Activated CD4-positive, alpha-beta T cell treated with anti-CD3 and anti-CD28 coated beads for 1 hour (primary cell): ENCODE data around the gene MDH1.
"Not testable (repeated sequence)": the region's sequence is repeated elsewhere in the genome, so short reads cannot be mapped to it uniquely, and the experiment has no call there.

Experiments
- DNase-seq: peaks from one replicate; pipeline ENCODE4 v3.0.0-alpha.2; 2020

The MDH1 gene

DNA sequence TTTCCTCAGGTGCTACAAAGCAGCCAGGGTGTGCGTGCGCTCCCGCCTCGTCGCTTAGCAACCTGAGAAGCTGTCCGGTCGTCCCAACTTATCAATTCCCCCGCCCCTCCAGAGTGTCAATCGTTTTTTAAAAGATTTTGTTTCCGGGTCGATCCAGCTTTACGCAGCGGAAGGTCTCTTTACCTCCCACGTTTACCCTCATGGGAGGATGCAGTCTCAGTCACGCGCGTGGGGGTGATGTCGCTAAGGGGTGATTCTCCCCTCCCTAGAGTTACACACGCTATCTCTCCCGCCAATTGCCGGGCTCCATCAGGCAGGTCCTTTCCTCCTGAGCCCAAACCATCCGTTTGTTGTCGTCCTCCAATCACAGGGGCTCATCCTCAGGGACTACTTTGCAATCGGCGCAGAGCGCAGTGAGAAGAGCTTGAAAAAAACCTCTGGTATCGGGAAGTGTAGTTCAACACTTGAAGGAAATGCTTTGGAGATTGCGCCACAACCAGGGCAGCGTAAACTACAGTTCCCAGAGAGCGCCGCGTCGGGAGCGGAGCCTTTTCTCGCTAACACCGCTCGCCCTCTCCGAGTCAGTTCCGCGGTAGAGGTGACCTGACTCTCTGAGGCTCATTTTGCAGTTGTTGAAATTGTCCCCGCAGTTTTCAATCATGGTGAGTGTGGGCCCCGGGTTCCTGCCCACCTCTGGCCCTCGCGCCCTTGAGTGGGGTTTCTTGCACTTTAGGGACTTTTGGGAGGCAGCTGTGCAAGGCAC, at the start of gene MDH1, which contains the start of gene WDPCP:
MDH1 (plus strand) TSS at position 579 of the 763 bp plus-strand sequence; CDS start at position 660, 81 bp downstream.
WDPCP (minus strand) TSS at position 93 of the 763 bp plus-strand sequence. CDS start 206 bp downstream, outside the sequence.
- DNase-seq, result peak; percentile 90

DNA sequence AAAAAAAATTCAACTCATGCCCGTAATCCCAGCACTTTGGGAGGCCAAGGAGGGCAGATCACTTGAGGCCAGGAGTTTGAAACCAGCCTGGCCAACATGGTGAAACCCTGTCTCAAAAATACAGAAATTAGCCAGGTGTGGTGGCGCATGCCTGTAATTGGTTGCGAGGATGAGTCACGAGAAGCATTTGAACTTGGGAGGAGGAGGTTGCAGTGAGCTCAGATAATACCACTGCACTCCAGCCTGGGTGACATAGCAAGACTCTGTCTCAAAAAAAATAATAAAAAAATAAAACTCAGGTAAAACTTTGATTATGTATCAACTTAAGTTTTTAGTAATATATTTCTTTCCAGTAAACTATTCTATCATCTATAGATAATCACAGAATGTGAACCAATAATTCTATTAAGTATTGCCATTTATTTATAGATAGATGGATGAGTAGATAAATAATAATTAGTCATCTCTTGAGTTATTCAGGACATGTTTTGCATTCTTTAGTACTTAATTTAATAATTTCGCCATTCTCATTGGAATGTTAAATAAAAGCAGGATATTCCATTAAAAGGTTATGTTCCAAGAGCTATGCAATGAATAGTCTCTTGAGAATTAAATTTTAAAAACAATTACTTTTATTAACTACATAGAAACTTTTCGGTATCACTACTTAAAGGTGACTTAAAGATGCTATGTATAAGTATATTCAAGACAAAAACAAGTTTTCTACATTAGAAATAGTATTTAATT, 49.2 kb upstream of the MDH1 start:
- DNase-seq, result no peak

DNA sequence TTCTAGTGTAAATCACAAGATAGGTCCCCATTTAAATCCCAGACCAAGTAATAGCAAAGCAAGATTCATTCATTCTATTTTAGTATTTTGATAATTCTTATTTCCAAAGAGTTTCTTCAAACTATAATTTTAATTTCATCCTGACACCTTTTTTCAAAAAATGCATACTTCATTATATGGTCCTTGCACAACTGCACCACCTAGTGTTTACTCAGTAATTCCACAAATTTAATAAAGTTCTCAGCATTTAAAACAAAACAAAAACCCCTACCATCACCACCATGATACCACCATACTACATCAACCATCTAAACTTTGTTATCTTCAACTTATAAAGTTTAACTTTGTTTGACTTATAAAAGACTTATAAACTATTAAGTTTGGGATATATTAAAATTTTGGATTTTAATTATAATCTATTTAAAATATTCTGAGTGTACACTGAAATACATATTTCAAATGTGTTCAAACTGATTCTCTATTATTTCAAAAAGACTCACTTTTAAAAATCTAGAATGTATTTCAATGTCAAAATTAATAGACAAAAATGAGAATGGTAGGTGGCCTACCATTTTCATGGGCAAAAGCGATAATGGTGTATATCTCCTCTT, 44.6 kb upstream of the MDH1 start:
- DNase-seq, result no peak

DNA sequence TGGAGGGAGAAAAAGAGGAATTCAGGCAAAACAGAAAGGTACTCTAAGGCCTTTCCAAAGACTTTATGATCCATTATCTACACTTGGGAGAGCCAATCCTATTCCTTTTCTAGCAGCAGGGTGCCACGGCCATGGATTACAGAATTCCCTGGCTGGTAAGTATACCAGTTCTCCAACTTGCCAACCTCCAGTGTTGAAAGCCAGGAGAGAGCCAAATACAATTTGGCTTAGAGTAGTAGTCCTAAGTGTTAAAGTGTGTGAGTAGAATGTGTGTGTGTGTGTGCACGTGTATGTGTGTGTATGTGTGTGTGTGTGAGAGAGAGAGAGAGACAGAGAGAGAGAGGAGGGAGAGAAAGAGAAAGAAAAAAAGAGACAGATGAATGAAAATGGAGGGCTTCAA, 43.7 kb upstream of the MDH1 start:
- DNase-seq, result no peak

DNA sequence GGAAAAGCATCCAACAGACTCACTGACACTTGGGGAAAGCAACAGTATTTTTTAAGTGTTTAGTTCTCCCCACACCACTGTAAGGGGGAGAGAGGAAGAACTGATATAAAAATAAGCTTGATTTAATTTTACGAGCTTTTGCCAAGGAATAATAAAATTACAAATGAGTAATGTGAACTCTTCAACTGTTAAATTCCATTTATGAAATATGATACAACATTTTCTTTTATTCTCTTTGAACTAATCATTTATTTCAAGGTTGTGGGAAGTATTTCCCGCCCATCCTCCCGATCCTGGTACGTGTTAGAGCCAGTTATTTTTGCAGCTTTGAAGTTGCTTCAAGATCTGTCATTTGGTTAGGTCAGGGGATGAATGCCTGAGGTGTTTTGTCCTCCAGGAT, 35.7 kb upstream of the MDH1 start:
- DNase-seq, result no peak

DNA sequence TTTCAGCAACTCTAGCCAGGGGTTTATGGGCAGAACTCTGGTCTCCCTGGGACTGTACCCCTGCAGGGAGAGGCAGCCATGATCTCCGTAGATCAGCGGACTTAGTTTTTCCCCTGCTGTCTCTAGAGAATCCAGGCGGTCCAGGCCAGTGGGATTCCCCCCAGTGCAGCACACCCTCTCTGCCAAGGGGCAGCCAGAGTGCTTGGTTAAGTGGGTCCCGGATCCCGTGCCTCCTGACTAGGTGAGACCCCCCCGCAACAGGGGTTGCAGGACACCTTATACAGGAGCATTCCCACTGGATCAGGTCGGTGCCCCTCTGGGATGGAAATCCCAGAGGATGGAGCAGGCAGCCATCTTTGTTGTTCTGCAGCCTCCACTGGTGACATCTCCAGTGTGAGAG, 33.5 kb upstream of the MDH1 start:
- DNase-seq, result no peak

DNA sequence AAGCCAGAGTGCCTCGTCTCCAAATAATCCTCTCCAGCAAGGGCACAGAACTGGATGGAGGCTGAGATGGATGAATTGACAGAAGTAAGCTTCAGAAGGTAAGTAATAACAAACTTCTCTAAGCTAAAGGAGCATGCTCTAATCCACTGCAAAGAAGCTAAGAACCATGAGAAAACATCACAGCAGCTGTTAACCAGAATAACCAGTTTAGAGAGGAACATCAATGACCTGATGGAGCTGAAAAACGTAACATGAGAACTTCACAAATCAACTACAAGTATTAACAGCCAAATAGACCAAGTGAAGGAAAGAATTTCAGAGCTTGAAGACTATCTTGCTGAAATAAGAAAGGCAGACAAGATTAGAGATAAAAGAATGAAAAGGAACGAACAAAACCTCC, 32.8 kb upstream of the MDH1 start:
- no peak for DNase-seq

DNA sequence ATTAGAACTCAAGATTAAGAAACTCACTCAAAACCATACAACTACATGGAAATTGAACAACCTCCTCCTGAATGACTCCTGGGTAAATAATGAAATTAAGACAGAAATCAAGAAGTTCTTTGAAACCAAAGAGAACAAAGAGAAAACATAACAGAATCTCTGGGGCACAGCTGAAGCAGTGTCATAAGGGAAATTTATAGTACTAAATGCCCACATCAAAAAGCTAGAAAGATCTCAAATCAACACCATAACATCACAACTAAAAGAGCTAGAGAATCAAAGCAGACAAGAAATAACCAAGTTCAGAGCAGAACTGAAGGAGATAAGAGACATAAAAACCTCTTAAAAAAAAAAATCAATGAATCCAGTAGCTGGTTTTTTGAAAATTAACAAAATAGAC, 30.9 kb upstream of the MDH1 start:
- DNase-seq, result not testable (repeated sequence)

DNA sequence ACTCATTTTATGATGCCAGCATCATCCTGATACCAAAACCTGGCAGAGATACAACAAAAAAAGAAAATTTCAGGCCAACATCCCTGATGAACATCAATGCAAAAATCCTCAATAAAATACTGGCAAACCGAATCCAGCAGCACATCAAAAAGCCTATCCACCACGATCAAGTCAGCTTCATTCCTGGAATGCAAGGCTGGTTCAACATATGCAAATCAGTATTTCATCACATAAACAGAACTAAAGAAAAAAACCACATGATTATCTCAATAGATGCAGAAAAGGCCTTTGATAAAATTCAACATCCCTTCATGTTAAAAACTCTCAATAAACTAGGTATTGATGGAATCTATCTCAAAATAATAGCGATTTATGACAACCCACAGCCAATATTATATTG, 29.8 kb upstream of the MDH1 start:
- not testable (repeated sequence) for DNase-seq

DNA sequence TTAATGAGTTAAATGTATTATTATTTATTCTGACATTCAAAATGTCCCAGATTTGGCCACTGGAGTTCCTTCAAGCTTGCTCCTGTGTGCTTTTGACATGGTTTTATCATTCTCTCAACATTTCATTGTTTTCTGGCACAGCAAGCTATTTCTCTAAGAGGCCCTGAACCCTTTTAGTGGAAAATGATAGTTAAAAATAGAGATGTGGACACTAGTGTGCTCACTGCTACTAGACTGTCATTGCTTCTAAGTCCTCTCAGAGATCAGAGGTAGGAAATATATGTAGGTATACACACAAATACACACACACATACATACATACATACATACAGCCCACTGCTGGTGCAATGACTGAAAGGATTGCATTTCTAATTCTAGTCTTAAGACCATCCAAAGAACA, 26.0 kb upstream of the MDH1 start:
- DNase-seq, result no peak

DNA sequence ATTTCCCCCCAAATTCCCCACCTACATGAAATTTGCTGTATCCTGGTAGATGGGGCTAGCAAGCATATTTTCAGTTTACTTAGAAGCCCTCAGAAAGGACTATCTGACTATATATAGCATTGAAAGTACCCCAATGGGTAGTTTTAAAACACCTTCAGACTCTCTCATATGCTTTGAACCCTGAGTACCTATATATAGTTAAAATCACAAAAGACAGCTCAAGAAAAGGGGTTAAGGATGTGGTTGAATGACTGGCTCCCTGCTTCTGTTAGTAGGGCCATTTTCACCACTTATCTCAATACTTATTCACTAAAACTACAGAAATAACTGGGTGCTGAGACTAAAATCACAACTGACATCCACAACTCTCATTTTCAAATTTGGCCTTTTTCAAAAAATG, 19.0 kb upstream of the MDH1 start:
- no peak for DNase-seq

DNA sequence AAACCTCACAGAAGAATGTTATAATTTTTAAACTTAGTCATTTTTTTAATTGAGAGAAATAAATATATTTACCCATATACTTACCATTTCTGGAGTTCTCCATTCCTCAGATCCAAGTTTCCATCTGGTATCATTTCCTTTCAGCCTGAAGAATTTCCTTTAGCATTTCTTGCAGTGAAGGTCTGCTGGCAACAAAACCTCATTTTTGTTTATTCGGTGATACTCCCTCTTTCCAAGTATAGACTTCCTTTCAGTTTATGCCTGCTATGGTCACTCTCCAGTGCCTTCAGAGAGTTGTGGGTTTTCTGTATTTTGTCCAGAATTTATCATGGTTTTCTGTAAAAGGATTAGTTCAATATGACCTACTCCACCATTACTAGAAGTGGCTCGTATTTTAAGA, 17.5 kb upstream of the MDH1 start:
- no peak for DNase-seq

DNA sequence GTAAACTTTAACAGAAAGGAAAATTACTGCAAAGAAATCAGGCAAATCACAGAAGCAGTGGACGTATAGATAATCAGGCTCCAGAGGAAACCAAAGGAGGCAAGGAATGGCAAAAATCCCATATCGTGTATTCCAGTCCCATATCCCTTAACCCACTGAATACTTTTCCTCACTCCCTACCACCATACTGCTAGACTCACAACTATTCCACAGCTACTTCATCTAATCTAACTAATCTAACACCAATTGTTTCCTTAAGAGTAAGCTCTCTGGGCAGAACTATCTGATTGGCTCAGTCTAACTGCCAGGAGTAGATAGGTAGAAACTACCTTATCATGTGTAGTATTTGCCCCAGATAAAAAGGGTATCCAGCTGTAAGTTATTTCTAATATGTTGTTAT, 16.8 kb upstream of the MDH1 start:
- DNase-seq, result no peak

DNA sequence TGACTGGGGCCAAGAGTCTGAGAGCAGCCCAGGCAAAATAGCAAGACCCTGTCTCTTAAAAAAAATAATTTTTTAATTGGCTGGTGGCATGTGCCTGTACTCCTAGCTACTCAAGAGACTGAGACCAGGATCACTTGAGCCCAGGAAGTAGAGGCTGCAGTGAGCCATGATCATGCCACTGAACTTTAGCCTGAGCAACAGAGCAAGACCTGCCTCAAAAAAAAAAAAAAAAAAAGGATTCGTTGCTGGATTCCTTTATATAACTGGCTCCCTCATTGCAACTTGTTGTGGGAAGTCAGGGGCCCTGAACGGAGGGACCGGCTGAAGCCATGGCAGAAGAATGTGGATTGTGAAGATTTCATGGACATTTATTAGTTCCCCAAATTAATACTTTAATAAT, 15.7 kb upstream of the MDH1 start:
- DNase-seq, result not testable (repeated sequence)

DNA sequence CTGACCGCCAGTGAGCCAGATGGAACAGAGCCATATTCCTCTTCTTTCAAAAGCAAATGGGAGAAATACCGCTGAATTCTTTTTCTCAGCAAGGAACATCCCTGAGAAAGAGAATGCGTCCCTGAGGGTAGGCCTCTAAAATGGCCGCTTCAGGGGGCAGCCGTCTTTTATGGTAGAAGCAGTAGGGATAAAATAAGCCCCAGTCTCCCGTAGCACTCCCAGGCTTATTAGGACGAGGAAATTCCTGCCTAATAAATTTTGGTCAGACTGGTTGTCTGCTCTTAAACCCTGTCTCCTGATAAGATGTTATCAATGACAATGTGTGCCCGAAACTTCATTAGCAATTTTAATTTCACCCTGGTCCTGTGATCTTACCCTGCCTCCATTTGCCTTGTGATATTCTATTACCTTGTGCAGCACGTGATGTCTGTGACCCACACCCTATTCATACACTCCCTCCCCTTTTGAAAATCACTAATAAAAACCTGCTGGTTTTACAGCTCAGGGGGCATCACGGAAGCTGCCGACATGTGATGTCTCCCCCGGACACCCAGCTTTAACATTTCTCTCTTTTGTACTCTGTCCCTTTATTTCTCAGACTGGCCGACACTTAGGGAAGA, 14.9 kb upstream of the MDH1 start:
- DNase-seq, result not testable (repeated sequence)

DNA sequence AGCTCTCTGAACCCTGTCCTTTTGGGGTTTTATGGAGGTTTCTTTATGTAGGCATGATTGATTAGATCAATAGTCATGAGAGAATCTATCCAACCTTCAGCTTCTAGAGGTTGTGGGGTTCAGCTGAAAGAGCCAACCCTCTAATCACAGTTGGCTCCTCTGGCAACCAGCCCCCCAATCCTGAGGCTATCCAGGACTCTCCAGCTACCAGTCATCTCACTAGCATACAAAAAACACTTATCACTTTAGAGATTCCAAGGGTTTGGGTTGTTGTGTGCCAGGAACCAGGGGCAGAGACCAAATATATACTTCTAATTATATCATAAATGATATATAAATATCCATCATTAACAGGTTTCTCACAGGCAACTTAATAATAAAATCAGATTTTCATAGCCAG, 12.2 kb upstream of the MDH1 start:
- no peak for DNase-seq

DNA sequence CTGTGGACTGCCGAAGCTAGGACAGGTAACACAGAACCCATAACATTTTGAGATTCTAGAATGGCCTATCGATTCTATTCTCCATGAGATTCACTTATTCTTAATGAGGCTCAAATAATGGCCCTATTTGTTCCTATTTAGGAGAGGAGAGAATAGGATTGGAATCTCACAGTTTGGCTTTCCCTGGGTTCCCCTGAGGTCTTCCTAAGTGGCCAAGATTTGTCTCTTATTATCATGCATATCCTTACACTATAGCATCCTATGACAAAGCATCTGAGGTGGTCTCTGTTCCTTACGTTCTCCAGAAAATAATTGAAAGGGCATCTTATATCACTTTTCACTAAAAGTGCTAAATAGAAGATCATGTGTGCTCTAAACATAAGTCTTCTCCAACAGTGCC, 10.0 kb upstream of the MDH1 start:
- DNase-seq, result no peak

DNA sequence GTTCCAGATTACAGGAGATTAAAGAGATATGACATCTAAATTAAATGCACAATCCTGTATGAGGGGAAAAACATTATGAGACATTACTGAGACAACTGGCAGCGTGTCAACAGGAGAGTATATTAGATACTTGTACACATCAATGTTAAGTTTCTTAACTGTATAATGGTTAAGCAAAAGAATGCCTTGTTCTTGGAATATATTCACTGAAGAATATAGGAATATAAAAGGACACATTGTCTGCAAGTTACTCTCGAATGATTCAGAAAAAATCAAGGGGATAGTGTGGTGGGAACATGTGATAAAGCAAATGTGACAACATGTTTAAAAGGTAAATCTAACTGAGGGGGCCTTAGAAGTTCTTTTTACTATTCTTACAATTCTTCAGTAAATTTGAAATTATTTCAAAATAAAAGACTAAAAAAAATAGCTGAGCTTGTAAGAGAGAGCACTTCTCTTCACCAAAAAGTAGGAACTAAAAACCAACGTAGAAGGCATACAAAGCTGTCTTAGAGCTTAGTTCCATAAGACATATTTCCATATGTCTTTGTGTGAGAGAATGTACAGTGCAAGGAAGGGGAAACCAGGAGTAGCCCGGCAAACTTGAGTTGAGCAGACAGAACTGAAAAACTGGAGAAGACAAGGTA, 8.0 kb upstream of the MDH1 start:
- DNase-seq, result no peak

DNA sequence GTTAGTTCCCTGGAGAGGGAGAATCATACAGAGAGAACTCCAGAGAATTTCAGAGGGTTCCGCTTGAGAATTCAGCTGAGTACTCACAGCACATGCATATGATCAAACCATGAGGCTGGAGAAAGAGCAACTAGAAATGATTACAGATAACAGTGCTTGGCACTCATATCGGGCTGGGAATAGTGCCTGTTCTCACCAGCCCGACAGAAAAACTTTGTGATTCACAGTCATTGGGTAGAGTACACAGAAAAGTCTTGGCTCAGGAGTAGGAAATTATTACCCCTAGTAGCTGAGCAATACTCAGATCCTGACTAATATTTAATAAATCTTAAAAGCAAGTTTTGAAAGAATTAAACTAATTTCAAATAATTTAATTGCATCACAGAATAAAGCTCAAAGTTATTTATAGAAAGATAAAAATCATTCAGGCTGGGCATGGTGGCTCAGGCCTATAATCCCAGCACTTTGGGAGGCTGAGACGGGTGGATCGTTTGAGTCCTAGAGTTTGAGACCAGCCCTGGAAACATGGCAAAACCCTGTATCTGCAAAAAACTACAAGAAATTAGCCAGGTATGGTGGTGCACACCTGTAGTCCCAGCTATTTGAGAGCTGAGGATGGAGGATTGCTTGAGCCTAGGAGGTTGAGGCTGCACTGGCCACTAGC, 7.3 kb upstream of the MDH1 start:
- DNase-seq, result no peak

DNA sequence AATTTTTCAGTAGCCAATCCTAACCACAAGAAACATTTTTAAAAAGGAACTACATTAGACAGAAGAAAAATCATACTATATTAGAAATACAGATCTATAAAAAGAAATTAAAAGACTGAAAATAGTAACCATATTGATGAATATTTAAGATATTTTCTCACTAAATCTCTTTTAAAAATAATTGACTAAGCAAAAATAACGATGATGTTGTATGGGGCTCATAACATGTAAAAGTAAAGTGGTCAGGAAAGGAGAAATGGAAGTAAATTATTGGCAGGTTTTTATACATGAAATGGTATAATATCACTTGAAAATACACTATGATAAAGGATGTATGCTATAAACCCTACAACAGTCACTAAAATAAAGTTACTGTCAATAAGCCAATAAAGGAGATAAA, 5.9 kb upstream of the MDH1 start:
- DNase-seq, result no peak

DNA sequence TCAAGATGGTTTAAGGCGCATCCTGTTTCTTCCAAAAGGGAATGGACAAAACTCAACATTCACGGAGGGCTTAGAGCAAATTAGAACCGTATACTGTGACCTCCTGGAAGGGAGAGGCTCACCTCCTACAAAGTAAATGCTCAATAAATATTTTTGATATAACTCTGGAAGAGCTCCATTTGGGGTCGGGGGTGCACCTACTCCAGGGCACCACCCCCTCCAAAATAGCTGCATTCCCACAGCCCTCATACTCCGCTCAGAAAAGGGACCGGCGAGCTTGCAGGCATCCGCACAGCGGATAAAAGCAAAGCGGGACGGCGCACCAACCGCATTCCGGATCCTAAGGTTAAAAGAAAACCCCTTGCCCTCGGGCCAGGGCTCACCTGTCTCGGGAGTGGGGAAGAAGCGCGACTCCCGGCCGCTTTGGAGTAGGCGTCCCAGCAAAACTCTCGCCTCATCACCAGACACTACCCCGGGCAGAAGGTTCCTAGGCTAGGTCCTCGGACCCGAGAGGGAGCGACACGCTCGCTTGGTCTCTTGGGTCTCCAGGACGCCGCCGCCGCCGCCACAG, 864 bp upstream of the MDH1 start:
- DNase-seq, result no peak
